HepG2 (cell line): ENCODE results near the gene CD164L2. TPM values are rescaled to one million over a fixed set of nuclear protein-coding genes. Genes with fewer than 3 reads are reported as not detected.

Source experiments
- CTCF ChIP-seq: sonication (generic); formaldehyde crosslinking; IDR thresholded peaks from 2 replicates; pipeline ENCODE4 v1.5.0; 2020; ENCODE audit warnings: mild to moderate bottlenecking, missing genetic modification reagents, moderate library complexity
- DNMT1 ChIP-seq: sonication (generic); formaldehyde crosslinking; IDR thresholded peaks from 2 replicates; pipeline ENCODE4 v1.5.1; 2020; ENCODE audit warnings: mild to moderate bottlenecking, missing genetic modification reagents
- FUBP1 ChIP-seq: sonication (generic); formaldehyde crosslinking; IDR thresholded peaks from 2 replicates; pipeline ENCODE4 v1.5.1; 2020; ENCODE audit warnings: missing genetic modification reagents, mild to moderate bottlenecking, borderline replicate concordance
- HMG20B ChIP-seq: conservative IDR thresholded peaks from 2 replicates; pipeline ENCODE4 v1.6.1; 2016; ENCODE audit warnings: missing genetic modification reagents, missing compliant biosample characterization
- KLF12 ChIP-seq: sonication (generic); formaldehyde crosslinking; IDR thresholded peaks from 2 replicates; pipeline ENCODE4 v1.4.0; 2020; ENCODE audit warnings: missing genetic modification reagents, borderline replicate concordance
- POLR2AphosphoS5 ChIP-seq: IDR thresholded peaks from 2 replicates; pipeline ENCODE4 v1.6.1; 2012; ENCODE audit warnings: low read depth, low read length
- SMAD9 ChIP-seq: sonication (generic); formaldehyde crosslinking; IDR thresholded peaks from 2 replicates; pipeline ENCODE4 v1.5.1; 2020; ENCODE audit warnings: mild to moderate bottlenecking, missing genetic modification reagents
- ZNF329 ChIP-seq: sonication (generic); formaldehyde crosslinking; IDR thresholded peaks from 2 replicates; pipeline ENCODE4 v1.9.0; 2021; ENCODE audit warnings: low read depth, mild to moderate bottlenecking, missing genetic modification reagents
- ZNF350 ChIP-seq: sonication (generic); formaldehyde crosslinking; IDR thresholded peaks from 2 replicates; pipeline ENCODE4 v1.4.0; 2020; ENCODE audit warnings: mild to moderate bottlenecking, low read depth, missing genetic modification reagents, borderline replicate concordance
- ZNF430 ChIP-seq: sonication (generic); formaldehyde crosslinking; IDR thresholded peaks from 2 replicates; pipeline ENCODE4 v1.9.0; 2021; ENCODE audit warnings: mild to moderate bottlenecking, missing genetic modification reagents
- ZNF510 ChIP-seq: sonication (generic); formaldehyde crosslinking; IDR thresholded peaks from 2 replicates; pipeline ENCODE4 v1.4.0; 2020; ENCODE audit warnings: low read depth, mild to moderate bottlenecking, missing genetic modification reagents
- ZNF562 ChIP-seq: sonication (generic); formaldehyde crosslinking; IDR thresholded peaks from 2 replicates; pipeline ENCODE4 v1.8.0; 2022; ENCODE audit warnings: missing genetic modification reagents, borderline replicate concordance
- ZNF749 ChIP-seq: sonication (generic); formaldehyde crosslinking; IDR thresholded peaks from 2 replicates; pipeline ENCODE4 v1.8.0; 2022; ENCODE audit warnings: mild to moderate bottlenecking, missing genetic modification reagents, moderate library complexity, borderline replicate concordance
- ZNF83 ChIP-seq: sonication (generic); formaldehyde crosslinking; IDR thresholded peaks from 2 replicates; pipeline ENCODE4 v1.4.0; 2020; ENCODE audit warnings: missing genetic modification reagents, mild to moderate bottlenecking, borderline replicate concordance
- ZSCAN12 ChIP-seq: sonication (generic); formaldehyde crosslinking; IDR thresholded peaks from 2 replicates; pipeline ENCODE4 v1.9.0; 2021; ENCODE audit warnings: mild to moderate bottlenecking, missing genetic modification reagents
- ZSCAN30 ChIP-seq: sonication (generic); formaldehyde crosslinking; IDR thresholded peaks from 2 replicates; pipeline ENCODE4 v1.5.0; 2020; ENCODE audit warnings: mild to moderate bottlenecking, missing genetic modification reagents
- polyA plus RNA-seq, 8 experiments: library from polyadenylated mRNA; depleted of rRNA in 3 of 8; stranded (reverse) in 7 of 8; unstranded in 1 of 8; fragments of >200 nt; fragmentation: Illumina TruSeq in 4 of 8; extraction: Trizol in 4 of 8; gene quantifications; 2 replicates each; pipeline versions ENCODE4 v1.2.1 to v1.2.3, GENCODE V29; 2011 to 2016; ENCODE audit warnings: low read depth in 4 of 8, missing spikeins in 1 of 8, mixed read lengths in 1 of 8; ENCODE audit not compliant: insufficient read depth in 1 of 8
- total RNA-seq, 5 experiments: library from RNA; depleted of rRNA; stranded (reverse); fragments of >200 nt; fragmentation: Illumina TruSeq; extraction: Trizol; gene quantifications; 2 replicates each; pipeline ENCODE4 v1.2.3, GENCODE V29; 2016; ENCODE audit warnings: low read depth in 1 of 5
- TF ChIP-seq, protein P1 (sequence below): sonication (generic); formaldehyde crosslinking; IDR thresholded peaks from 2 replicates; pipeline ENCODE4 v1.4.0; 2020; ENCODE audit warnings: low read depth, mild to moderate bottlenecking, missing genetic modification reagents
- TF ChIP-seq, protein P2 (sequence below): sonication (generic); formaldehyde crosslinking; IDR thresholded peaks from 2 replicates; pipeline ENCODE4 v1.5.1; 2020; ENCODE audit warnings: mild to moderate bottlenecking, missing genetic modification reagents, moderate library complexity
- TF ChIP-seq, protein P3 (sequence below): sonication (generic); formaldehyde crosslinking; IDR thresholded peaks from 2 replicates; pipeline ENCODE4 v1.5.0; 2020; ENCODE audit warnings: mild to moderate bottlenecking, missing genetic modification reagents, borderline replicate concordance
- TF ChIP-seq, protein P4 (sequence below): IDR thresholded peaks from 2 replicates; pipeline ENCODE4 v1.6.1; 2016; ENCODE audit warnings: mild to moderate bottlenecking, missing biosample characterization, missing genetic modification reagents

CD164L2 gene
- total and polyA plus RNA-seq, 2 of the 13 experiments (the other 11 are each of a cell fraction or from before 2014, with no cell fraction given), result not detected

GRCh38 chr1:27351541-27352107 lies 31.5 kb downstream of the CD164L2 start (continued):
- no peak for TF ChIP-seq ZSCAN30 (CRISPR knock-in tag)
- TF ChIP-seq, protein P1, sequence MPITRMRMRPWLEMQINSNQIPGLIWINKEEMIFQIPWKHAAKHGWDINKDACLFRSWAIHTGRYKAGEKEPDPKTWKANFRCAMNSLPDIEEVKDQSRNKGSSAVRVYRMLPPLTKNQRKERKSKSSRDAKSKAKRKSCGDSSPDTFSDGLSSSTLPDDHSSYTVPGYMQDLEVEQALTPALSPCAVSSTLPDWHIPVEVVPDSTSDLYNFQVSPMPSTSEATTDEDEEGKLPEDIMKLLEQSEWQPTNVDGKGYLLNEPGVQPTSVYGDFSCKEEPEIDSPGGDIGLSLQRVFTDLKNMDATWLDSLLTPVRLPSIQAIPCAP, result no peak
- TF ChIP-seq, protein P2, sequence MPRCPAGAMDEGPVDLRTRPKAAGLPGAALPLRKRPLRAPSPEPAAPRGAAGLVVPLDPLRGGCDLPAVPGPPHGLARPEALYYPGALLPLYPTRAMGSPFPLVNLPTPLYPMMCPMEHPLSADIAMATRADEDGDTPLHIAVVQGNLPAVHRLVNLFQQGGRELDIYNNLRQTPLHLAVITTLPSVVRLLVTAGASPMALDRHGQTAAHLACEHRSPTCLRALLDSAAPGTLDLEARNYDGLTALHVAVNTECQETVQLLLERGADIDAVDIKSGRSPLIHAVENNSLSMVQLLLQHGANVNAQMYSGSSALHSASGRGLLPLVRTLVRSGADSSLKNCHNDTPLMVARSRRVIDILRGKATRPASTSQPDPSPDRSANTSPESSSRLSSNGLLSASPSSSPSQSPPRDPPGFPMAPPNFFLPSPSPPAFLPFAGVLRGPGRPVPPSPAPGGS (CRISPR knock-in tag), result no peak
- no peak for TF ChIP-seq FUBP1 (CRISPR knock-in tag)
- TF ChIP-seq ZNF83 (CRISPR knock-in tag), result no peak
- TF ChIP-seq KLF12 (CRISPR knock-in tag), result 0 out of 2 replicates have a peak, but pooled peaks have one; percentile 25
- no peak for TF ChIP-seq ZNF329
- TF ChIP-seq, protein P3, sequence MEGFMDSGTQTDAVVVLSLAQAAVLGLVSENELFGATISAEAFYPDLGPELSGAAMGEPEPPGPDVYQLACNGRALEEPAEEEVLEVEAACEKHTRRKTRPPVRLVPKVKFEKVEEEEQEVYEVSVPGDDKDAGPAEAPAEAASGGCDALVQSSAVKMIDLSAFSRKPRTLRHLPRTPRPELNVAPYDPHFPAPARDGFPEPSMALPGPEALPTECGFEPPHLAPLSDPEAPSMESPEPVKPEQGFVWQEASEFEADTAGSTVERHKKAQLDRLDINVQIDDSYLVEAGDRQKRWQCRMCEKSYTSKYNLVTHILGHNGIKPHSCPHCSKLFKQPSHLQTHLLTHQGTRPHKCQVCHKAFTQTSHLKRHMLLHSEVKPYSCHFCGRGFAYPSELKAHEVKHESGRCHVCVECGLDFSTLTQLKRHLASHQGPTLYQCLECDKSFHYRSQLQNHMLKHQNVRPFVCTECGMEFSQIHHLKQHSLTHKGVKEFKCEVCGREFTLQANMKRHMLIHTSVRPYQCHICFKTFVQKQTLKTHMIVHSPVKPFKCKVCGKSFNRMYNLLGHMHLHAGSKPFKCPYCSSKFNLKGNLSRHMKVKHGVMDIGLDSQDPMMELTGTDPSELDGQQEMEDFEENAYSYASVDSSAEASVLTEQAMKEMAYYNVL (CRISPR knock-in tag), result no peak
- TF ChIP-seq ZNF510 (CRISPR knock-in tag), result no peak
- TF ChIP-seq SMAD9 (CRISPR knock-in tag), result no peak
- TF ChIP-seq HMG20B, result no peak
- no peak for TF ChIP-seq ZNF562
- TF ChIP-seq ZSCAN12 (CRISPR knock-in tag), result no peak
- TF ChIP-seq POLR2AphosphoS5, result 0 out of 2 replicates have a peak, but pooled peaks have one; percentile 1
- no peak for TF ChIP-seq CTCF (CRISPR knock-in tag)
- TF ChIP-seq, protein P4, sequence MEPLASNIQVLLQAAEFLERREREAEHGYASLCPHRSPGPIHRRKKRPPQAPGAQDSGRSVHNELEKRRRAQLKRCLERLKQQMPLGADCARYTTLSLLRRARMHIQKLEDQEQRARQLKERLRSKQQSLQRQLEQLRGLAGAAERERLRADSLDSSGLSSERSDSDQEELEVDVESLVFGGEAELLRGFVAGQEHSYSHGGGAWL (CRISPR knock-in tag), result no peak
- TF ChIP-seq ZNF749, result no peak
- TF ChIP-seq DNMT1, result no peak
- no peak for TF ChIP-seq ZNF430 (CRISPR knock-in tag)
- TF ChIP-seq ZNF350 (CRISPR knock-in tag), result no peak
